Gastrocnemius medialis (tissue), 4 donors: Measurements from ENCODE around the gene RAI1. TPM values are rescaled to one million over a fixed set of nuclear protein-coding genes. Genes with fewer than 3 reads are reported as not detected.
A peak's percentile ranks its signal among the peaks of the same experiment; 100 is the strongest.

Experiments
- ATAC-seq, 2 donors: fragments of 150-250 bp; one replicate each; pipeline ENCODE4 v1.9.1; 2016
- DNase-seq, 2 donors: peaks; one replicate each; pipeline ENCODE4 v3.0.0-alpha.2; 2019
- H3K27ac ChIP-seq, 4 donors: fragments of 200-600 bp; sonication (generic); 1 replicate in 1 of 4; 2 replicates in 3 of 4; pipeline ENCODE4 v1.5.1; 2016 to 2018; ENCODE audit warnings: mild to moderate bottlenecking in 2 of 4, moderate library complexity in 1 of 4
- H3K27me3 ChIP-seq, 3 donors: fragments of 200-600 bp; sonication (generic) in 2 of 3; 1 replicate in 1 of 3; 2 replicates in 2 of 3; pipeline versions ENCODE4 v1.5.1 to v1.6.0; 2016 to 2019; ENCODE audit warnings: mild to moderate bottlenecking in 1 of 3, moderate library complexity in 1 of 3
- H3K36me3 ChIP-seq, 2 donors: fragments of 200-600 bp; sonication (generic) in 1 of 2; one replicate each; pipeline ENCODE4 v1.5.1; 2017 to 2018
- H3K4me1 ChIP-seq, 2 donors: fragments of 200-600 bp; sonication (generic) in 1 of 2; one replicate each; pipeline ENCODE4 v1.5.1; 2016 to 2017; ENCODE audit warnings: mild to moderate bottlenecking in 2 of 2
- H3K4me3 ChIP-seq, 4 donors: fragments of 200-600 bp; sonication (generic) in 3 of 4; 1 replicate in 1 of 4; 2 replicates in 3 of 4; pipeline ENCODE4 v1.5.1; 2016 to 2019; ENCODE audit warnings: mild to moderate bottlenecking in 2 of 4
- H3K9me3 ChIP-seq, 3 donors: fragments of 200-600 bp; sonication (generic) in 2 of 3; 1 replicate in 1 of 3; 2 replicates in 2 of 3; pipeline ENCODE4 v1.5.1; 2016 to 2019
- POLR2A ChIP-seq, 2 donors: fragments of 450-650 bp; IDR thresholded peaks; one replicate each; pipeline ENCODE4 v1.6.1; 2017; ENCODE audit warnings: antibody characterized with exemption in 2 of 2, mild to moderate bottlenecking in 2 of 2, moderate library complexity in 2 of 2
- in situ Hi-C, 4 donors: fragments of 200-750 bp; cut with MboI; loops; one replicate each; pipeline versions ENCODE4 v1.15.0 to v1.8.0; 2017; ENCODE audit warnings: low sequenced_read_pairs in 4 of 4
- intact Hi-C: fragments of 100-400 bp; cut with DNase I; formaldehyde crosslinking; loops from one replicate; pipeline ENCODE4 v1.15.1; 2023; ENCODE audit warnings: low total_unique reads
- total RNA-seq, 4 donors: library from RNA; depleted of rRNA; stranded (reverse); fragments of >200 nt; gene quantifications; one replicate each; pipeline versions ENCODE4 v1.1.0 to v1.2.3, GENCODE V29; 2016
- TF ChIP-seq, protein P1 (sequence below), 5 experiments: fragments of 450-650 bp in 3 of 5; fragments of 200-600 bp in 2 of 5; sonication (generic) in 2 of 5; IDR thresholded peaks in 4 of 5; conservative IDR thresholded peaks in 1 of 5; 1 replicate in 4 of 5; 2 replicates in 1 of 5; pipeline ENCODE4 v1.5.1; 2016 to 2019; ENCODE audit warnings: antibody characterized with exemption in 5 of 5, mild to moderate bottlenecking in 3 of 5, moderate library complexity in 3 of 5

Gene RAI1
- total RNA-seq, 4 donors from 2014 or later = 2.1 to 6.7 (median 4.3) TPM

DNA sequence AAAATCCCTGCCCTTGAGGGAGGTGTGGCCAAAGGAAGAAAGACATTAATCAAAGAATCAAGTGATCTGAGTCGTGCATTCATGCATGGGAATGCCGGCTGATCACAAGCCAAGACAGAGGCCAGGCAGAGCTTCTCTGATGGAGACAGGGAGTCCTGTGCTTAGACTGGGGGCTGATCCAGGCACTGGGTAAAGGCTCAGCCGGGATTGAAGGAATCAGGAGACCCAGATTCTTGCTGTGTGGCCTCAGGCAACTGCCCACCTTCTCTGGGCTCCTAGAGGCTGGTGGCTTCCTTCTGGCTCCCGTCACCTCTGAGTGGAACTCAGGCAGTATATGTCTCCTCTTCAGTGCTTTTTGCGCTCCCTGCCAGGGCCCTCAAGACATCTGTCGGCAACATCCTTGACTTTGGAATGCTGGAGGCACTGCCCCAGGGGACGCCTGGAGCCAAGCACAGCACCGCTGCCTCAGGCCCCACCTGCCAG is 17.7 kb downstream of the RAI1 start:
- no peak for ATAC-seq
- Histone ChIP-seq H3K4me1 (peaks cover 48 to 63% of the 10 kb centered on the region in 2 donors), H3K36me3 (no peaks in the 10 kb centered on the region), H3K27ac (peak overlapping the region in 3 of 4 donors; percentile 29 to 50 (median 39)), H3K4me3 (no peak overlapping the region), H3K9me3 (no peaks in the 10 kb centered on the region), H3K27me3 (no peaks in the 10 kb centered on the region)
- intact Hi-C loops (loop anchor here (5.0 kb wide), 1 partner anchor 43 kb away; no protein-coding TSS in a partner anchor), in situ Hi-C loops (loop anchor here (25.0 kb wide), 2 partner anchors 88 to 163 kb away; no protein-coding TSS in a partner anchor)
- DNase-seq = no peak
- TF ChIP-seq, protein P1, sequence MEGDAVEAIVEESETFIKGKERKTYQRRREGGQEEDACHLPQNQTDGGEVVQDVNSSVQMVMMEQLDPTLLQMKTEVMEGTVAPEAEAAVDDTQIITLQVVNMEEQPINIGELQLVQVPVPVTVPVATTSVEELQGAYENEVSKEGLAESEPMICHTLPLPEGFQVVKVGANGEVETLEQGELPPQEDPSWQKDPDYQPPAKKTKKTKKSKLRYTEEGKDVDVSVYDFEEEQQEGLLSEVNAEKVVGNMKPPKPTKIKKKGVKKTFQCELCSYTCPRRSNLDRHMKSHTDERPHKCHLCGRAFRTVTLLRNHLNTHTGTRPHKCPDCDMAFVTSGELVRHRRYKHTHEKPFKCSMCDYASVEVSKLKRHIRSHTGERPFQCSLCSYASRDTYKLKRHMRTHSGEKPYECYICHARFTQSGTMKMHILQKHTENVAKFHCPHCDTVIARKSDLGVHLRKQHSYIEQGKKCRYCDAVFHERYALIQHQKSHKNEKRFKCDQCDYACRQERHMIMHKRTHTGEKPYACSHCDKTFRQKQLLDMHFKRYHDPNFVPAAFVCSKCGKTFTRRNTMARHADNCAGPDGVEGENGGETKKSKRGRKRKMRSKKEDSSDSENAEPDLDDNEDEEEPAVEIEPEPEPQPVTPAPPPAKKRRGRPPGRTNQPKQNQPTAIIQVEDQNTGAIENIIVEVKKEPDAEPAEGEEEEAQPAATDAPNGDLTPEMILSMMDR (IDR thresholded peaks at IDR 0.05 in 4 of 5, conservative IDR thresholded peaks at IDR 0.05 in 1 of 5) = no peak
- TF ChIP-seq POLR2A (IDR thresholded peaks at IDR 0.05) = no peak

DNA sequence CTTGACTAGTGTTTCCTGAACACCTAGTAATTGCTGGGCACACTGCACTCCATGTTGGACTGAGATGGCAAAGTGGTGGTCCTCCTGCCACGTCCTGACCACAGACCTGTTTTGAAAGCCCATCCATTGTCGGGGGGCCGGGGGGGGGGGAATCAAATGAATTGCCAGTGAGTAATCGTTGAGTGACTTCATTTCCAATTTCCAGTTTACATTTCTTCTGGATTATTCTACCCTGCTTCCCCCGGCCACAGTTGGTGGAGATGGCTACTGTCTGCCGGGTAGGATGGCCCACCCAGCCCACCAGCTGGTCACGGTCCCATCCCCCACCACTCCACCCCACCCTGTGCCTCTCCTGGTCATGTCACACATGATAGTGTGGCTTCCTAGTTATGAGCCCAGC is 18.2 kb downstream of the RAI1 start:
- peak overlapping the region in 2 of 4 donors; percentile 39 to 50 for H3K27ac ChIP-seq
- H3K36me3 ChIP-seq = no peaks in the 10 kb centered on the region
- TF ChIP-seq POLR2A (IDR thresholded peaks at IDR 0.05) = no peak
- TF ChIP-seq, protein P1 (IDR thresholded peaks at IDR 0.05 in 4 of 5, conservative IDR thresholded peaks at IDR 0.05 in 1 of 5) = no peak
- H3K4me1 ChIP-seq = peaks cover 44 to 59% of the 10 kb centered on the region in 2 donors
- in situ Hi-C loops (loop anchor here (25.0 kb wide), 2 partner anchors 88 to 163 kb away; no protein-coding TSS in a partner anchor), intact Hi-C loops (loop anchor here (5.0 kb wide), 1 partner anchor 43 kb away; no protein-coding TSS in a partner anchor)
- no peaks in the 10 kb centered on the region for H3K27me3 ChIP-seq
- DNase-seq (no peak), ATAC-seq (no peak)
- no peak overlapping the region for H3K4me3 ChIP-seq
- no peaks in the 10 kb centered on the region for H3K9me3 ChIP-seq

DNA sequence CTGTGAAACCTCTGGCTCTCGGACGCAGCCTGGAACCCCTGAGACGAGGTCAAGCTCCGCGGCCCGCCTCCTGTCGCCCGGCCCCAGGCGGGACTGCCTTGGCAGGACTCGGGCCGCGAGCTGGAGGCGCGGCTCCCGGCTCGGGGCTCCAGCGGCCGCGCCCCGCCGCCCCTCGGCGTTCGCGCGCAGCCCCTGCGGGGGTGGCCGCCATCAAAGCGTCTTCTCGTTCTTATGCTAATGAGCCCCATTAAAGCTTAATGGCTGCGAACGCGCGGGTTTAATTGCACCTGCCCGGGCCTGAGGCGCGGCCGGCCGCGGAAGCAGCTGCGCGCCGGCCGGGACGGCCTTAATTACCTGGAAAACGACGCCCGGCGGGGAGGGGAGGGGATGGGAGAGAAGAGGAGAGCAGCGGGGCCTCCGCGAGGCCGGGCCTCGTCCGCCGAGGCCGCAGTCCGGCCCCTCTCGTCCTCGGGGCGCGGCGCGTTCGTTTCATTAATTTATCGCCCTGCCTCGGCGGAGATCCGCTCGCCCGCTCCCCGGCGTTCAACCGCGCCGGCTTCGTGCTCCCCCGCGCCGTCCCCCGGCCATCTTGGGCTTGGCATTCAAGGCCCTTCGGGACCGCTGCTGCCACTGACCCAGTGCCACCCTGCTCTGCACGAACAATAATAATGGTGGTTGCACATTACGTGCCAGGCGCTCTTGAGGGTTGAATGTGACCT is 19.2 kb downstream of the RAI1 start:
- no peak for TF ChIP-seq POLR2A (IDR thresholded peaks at IDR 0.05)
- TF ChIP-seq, protein P1 (IDR thresholded peaks at IDR 0.05 in 4 of 5, conservative IDR thresholded peaks at IDR 0.05 in 1 of 5) = no peak
- H3K4me3 ChIP-seq = peak overlapping the region; percentile 40 to 65 (median 46)
- no peaks in the 10 kb centered on the region for H3K27me3 ChIP-seq
- H3K36me3 ChIP-seq = no peaks in the 10 kb centered on the region
- ATAC-seq (no peak), DNase-seq (no peak)
- H3K4me1 ChIP-seq = peaks cover 40 to 59% of the 10 kb centered on the region in 2 donors
- intact Hi-C loops (no loop called here), in situ Hi-C loops (loop anchor here in 1 of 4 donors (25.0 kb wide), 1 partner anchor 88 kb away; no protein-coding TSS in a partner anchor)
- no peaks in the 10 kb centered on the region for H3K9me3 ChIP-seq
- H3K27ac ChIP-seq = no peak overlapping the region

DNA sequence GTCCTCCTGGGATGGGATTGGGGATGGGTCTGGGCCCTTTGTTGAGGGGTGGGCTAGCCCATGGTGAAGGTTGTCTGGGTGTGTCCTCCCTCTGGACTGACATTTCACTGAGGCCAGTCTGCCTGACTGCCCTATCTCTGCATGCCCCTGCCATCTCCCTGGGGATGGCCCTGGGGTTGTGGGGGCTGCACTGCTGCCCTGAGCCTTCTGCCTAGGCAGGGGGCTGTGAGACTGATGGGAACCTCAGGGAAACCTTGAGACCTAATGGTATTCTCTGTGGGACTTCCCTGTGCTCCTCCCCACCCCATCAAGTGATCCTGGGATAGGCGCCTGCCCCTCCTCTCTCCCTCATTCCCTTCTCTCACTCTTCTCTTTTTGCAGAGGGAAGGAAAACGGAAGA is 19.9 kb downstream of the RAI1 start:
- no peaks in the 10 kb centered on the region for H3K9me3 ChIP-seq
- no peak overlapping the region for H3K27ac ChIP-seq
- DNase-seq = no peak
- in situ Hi-C loops (loop anchor here in 1 of 4 donors (25.0 kb wide), 1 partner anchor 89 kb away; no protein-coding TSS in a partner anchor), intact Hi-C loops (no loop called here)
- no peaks in the 10 kb centered on the region for H3K27me3 ChIP-seq
- ATAC-seq = no peak
- no peak for TF ChIP-seq POLR2A (IDR thresholded peaks at IDR 0.05)
- TF ChIP-seq, protein P1 (IDR thresholded peaks at IDR 0.05 in 4 of 5, conservative IDR thresholded peaks at IDR 0.05 in 1 of 5) = no peak
- no peak overlapping the region for H3K4me3 ChIP-seq
- H3K36me3 ChIP-seq = no peaks in the 10 kb centered on the region
- peaks cover 33 to 52% of the 10 kb centered on the region in 2 donors for H3K4me1 ChIP-seq
